ENCODE results near the gene PLEKHM3.

The PLEKHM3 gene

GRCh38 chr2:207775473-207775872 lies 249.9 kb downstream of the PLEKHM3 start:
- POLR2A ChIA-PET: no interaction called here
- TF ChIP-seq NFRKB (IDR thresholded peaks at IDR 0.05) (no peak), ZNF384 (IDR thresholded peaks at IDR 0.05) (no peak), FOXA1 (IDR thresholded peaks at IDR 0.05) (no peak), L3MBTL2 (conservative IDR thresholded peaks at IDR 0.05) (no peak), SUZ12 (IDR thresholded peaks at IDR 0.05) (no peak)
- DNase-seq (ENCODE audit: extremely low spot score): no peak
- CTCF ChIA-PET: no interaction called here

GRCh38 chr2:207772844-207773205 lies 252.5 kb downstream of the PLEKHM3 start:
- ChIA-PET POLR2A (no interaction called here), CTCF (no interaction called here)
- DNase-seq (ENCODE audit: extremely low spot score): no peak
- TF ChIP-seq BHLHE40 (IDR thresholded peaks at IDR 0.05; ENCODE audit: borderline replicate concordance) (no peak), HDGF (IDR thresholded peaks at IDR 0.05; ENCODE audit: borderline replicate concordance) (no peak), ZNF384 (IDR thresholded peaks at IDR 0.05) (no peak), CTBP1 (IDR thresholded peaks at IDR 0.05; ENCODE audit: borderline replicate concordance) (no peak), ARNT (IDR thresholded peaks at IDR 0.05) (no peak), PKNOX1 (IDR thresholded peaks at IDR 0.05) (no peak), SP1 (IDR thresholded peaks at IDR 0.05) (no peak), FOXA1 (IDR thresholded peaks at IDR 0.05) (no peak), TARDBP (IDR thresholded peaks at IDR 0.05) (no peak), FOXM1 (IDR thresholded peaks at IDR 0.05; ENCODE audit: borderline replicate concordance) (no peak), ELF4 (IDR thresholded peaks at IDR 0.05) (no peak), FOXK2 (IDR thresholded peaks at IDR 0.05) (no peak), LEF1 (IDR thresholded peaks at IDR 0.05; ENCODE audit: borderline replicate concordance) (no peak), L3MBTL2 (conservative IDR thresholded peaks at IDR 0.05) (no peak), SUZ12 (IDR thresholded peaks at IDR 0.05) (no peak), NFRKB (IDR thresholded peaks at IDR 0.05) (no peak)

GRCh38 chr2:207772081-207772843 lies 253.1 kb downstream of the PLEKHM3 start:
- no peak for DNase-seq (ENCODE audit: extremely low spot score)
- TF ChIP-seq BHLHE40 (IDR thresholded peaks at IDR 0.05; ENCODE audit: borderline replicate concordance) (no peak), TARDBP (IDR thresholded peaks at IDR 0.05) (no peak), FOXA1 (IDR thresholded peaks at IDR 0.05) (no peak), L3MBTL2 (conservative IDR thresholded peaks at IDR 0.05) (no peak), SP1 (IDR thresholded peaks at IDR 0.05) (no peak), CTBP1 (IDR thresholded peaks at IDR 0.05; ENCODE audit: borderline replicate concordance) (no peak), ARNT (IDR thresholded peaks at IDR 0.05) (no peak), PKNOX1 (IDR thresholded peaks at IDR 0.05) (no peak), LEF1 (IDR thresholded peaks at IDR 0.05; ENCODE audit: borderline replicate concordance) (no peak), NFRKB (IDR thresholded peaks at IDR 0.05) (no peak), SUZ12 (IDR thresholded peaks at IDR 0.05) (no peak), HDGF (IDR thresholded peaks at IDR 0.05; ENCODE audit: borderline replicate concordance) (no peak), ELF4 (IDR thresholded peaks at IDR 0.05) (no peak), FOXM1 (IDR thresholded peaks at IDR 0.05; ENCODE audit: borderline replicate concordance) (no peak)
- POLR2A ChIA-PET: no interaction called here
- CTCF ChIA-PET: no interaction called here

- CTCF ChIA-PET: no interaction called here
- POLR2A ChIA-PET: no interaction called here
These were observed 253.9 kb downstream of the PLEKHM3 start for GRCh38 chr2:207771421-207771820.

More at GRCh38 chr2:207771421-207771820, 253.9 kb downstream of the PLEKHM3 start:
- no peak for TF ChIP-seq BHLHE40 (IDR thresholded peaks at IDR 0.05; ENCODE audit: borderline replicate concordance)
- no peak for TF ChIP-seq PKNOX1 (IDR thresholded peaks at IDR 0.05)
- TF ChIP-seq SP1 (IDR thresholded peaks at IDR 0.05): no peak
- no peak for TF ChIP-seq FOXM1 (IDR thresholded peaks at IDR 0.05; ENCODE audit: borderline replicate concordance)
- no peak for TF ChIP-seq SUZ12 (IDR thresholded peaks at IDR 0.05)
- TF ChIP-seq FOXK2 (IDR thresholded peaks at IDR 0.05): no peak
- no peak for TF ChIP-seq NFRKB (IDR thresholded peaks at IDR 0.05)
- no peak for TF ChIP-seq FOXA1 (IDR thresholded peaks at IDR 0.05)
- TF ChIP-seq LEF1 (IDR thresholded peaks at IDR 0.05; ENCODE audit: borderline replicate concordance): no peak
- DNase-seq (ENCODE audit: extremely low spot score): no peak

Data from HEK293T (cell line).